Measurements from ENCODE around the gene CDH20. TPM values are rescaled to one million over a fixed set of nuclear protein-coding genes. Genes with fewer than 3 reads are reported as not detected.

CDH20 gene
- total RNA-seq, 1 experiment from 2014 or later: not detected

DNA sequence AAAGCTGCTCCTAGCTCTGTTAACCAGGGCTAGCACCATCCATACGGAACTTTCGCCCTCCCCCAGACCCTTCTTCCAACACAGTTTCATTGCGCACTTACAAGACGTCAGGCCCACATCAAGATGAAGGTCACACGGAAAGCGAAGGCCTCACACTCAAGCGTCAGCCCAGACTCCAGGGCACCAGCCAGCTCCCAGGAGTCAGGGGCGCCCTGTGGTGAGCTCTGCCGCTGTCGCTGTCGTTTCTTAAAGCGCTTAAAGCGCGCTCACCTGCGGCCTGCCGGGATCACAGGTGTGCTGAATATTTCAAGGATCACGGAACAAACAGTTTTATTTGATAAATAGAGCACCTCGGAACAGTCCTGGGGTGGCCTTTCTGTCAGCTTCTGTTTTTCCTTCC, 163.1 kb downstream of the CDH20 start:
- BruUV-seq (replicated peaks): no TSS peak
- H3K36me3 ChIP-seq (ENCODE audit: control insufficient read depth, insufficient read depth, low read length): no peaks in the 10 kb centered on the region
- ChIA-PET POLR2A (no interaction called here), CTCF (no interaction called here)
- H3K4me3 ChIP-seq (ENCODE audit: low read depth in 2 of 2, low read length in 2 of 2): no peak overlapping the region
- H3K9me3 ChIP-seq (ENCODE audit: control insufficient read depth, insufficient read depth, low read depth, low read length): no peaks in the 10 kb centered on the region
- DNase-seq (ENCODE audit: low read depth, low spot score) (no peak), ATAC-seq (no peak)
- no peak overlapping the region for H3K27ac ChIP-seq (ENCODE audit: low read length)
- H3K27me3 ChIP-seq (ENCODE audit: control insufficient read depth, insufficient read depth, low read length): no peaks in the 10 kb centered on the region
- TF ChIP-seq REST (IDR thresholded peaks at IDR 0.05; ENCODE audit: insufficient read depth in 1 of 2, low read depth in 2 of 2, low read length in 1 of 2) (no peak), POLR2AphosphoS5 (IDR thresholded peaks at IDR 0.05; ENCODE audit: low read depth, low read length) (no peak), TCF7L2 (IDR thresholded peaks at IDR 0.05; ENCODE audit: low read depth, low read length) (no peak), SIN3A (IDR thresholded peaks at IDR 0.05; ENCODE audit: borderline replicate concordance, insufficient read depth, low read depth, low read length) (no peak)
- TF ChIP-seq, protein P1, sequence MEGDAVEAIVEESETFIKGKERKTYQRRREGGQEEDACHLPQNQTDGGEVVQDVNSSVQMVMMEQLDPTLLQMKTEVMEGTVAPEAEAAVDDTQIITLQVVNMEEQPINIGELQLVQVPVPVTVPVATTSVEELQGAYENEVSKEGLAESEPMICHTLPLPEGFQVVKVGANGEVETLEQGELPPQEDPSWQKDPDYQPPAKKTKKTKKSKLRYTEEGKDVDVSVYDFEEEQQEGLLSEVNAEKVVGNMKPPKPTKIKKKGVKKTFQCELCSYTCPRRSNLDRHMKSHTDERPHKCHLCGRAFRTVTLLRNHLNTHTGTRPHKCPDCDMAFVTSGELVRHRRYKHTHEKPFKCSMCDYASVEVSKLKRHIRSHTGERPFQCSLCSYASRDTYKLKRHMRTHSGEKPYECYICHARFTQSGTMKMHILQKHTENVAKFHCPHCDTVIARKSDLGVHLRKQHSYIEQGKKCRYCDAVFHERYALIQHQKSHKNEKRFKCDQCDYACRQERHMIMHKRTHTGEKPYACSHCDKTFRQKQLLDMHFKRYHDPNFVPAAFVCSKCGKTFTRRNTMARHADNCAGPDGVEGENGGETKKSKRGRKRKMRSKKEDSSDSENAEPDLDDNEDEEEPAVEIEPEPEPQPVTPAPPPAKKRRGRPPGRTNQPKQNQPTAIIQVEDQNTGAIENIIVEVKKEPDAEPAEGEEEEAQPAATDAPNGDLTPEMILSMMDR (IDR thresholded peaks at IDR 0.05): no peak
- intact Hi-C loops (cut with micrococcal nuclease; ENCODE audit: unreplicated experiment) (no loop called here), in situ Hi-C loops (cut with HindIII; ENCODE audit: low pct_unique_long_range_greater_than_20kb, low sequenced_read_pairs) (no loop called here)
- H3K4me1 ChIP-seq (ENCODE audit: control insufficient read depth, insufficient read depth, low read length): no peaks in the 10 kb centered on the region

DNA sequence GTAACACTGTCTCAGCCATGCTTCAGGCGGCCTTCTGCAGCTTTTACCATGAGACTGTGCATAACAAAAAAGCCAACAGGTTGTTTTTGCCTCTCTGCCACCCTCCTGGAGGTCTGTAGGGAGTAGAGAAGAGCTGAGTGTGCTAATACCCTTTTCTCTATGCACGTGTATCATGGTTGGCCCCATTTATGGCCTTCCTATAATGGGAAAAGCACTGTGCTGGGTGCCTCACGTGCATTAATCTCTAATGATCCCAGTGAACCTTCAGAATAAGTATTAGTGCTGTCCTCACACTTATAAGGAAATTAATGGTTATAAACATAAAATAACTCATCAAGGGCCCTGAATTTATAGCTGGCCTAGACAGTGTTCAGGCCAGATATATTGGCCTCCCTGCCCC, 164.2 kb downstream of the CDH20 start:
- no TSS peak for BruUV-seq (replicated peaks)
- no peak for TF ChIP-seq SIN3A (IDR thresholded peaks at IDR 0.05; ENCODE audit: borderline replicate concordance, insufficient read depth, low read depth, low read length)
- no peak for TF ChIP-seq POLR2AphosphoS5 (IDR thresholded peaks at IDR 0.05; ENCODE audit: low read depth, low read length)
- no peak for TF ChIP-seq REST (IDR thresholded peaks at IDR 0.05; ENCODE audit: insufficient read depth in 1 of 2, low read depth in 2 of 2, low read length in 1 of 2)
- ATAC-seq (no peak), DNase-seq (ENCODE audit: low read depth, low spot score) (no peak)
- in situ Hi-C loops (cut with HindIII; ENCODE audit: low pct_unique_long_range_greater_than_20kb, low sequenced_read_pairs) (no loop called here), intact Hi-C loops (cut with micrococcal nuclease; ENCODE audit: unreplicated experiment) (no loop called here)
- no peak overlapping the region for H3K27ac ChIP-seq (ENCODE audit: low read length)
- no peaks in the 10 kb centered on the region for H3K9me3 ChIP-seq (ENCODE audit: control insufficient read depth, insufficient read depth, low read depth, low read length)
- ChIA-PET CTCF (no interaction called here), POLR2A (no interaction called here)
- H3K27me3 ChIP-seq (ENCODE audit: control insufficient read depth, insufficient read depth, low read length): no peaks in the 10 kb centered on the region
- no peak overlapping the region for H3K4me3 ChIP-seq (ENCODE audit: low read depth in 2 of 2, low read length in 2 of 2)
- H3K36me3 ChIP-seq (ENCODE audit: control insufficient read depth, insufficient read depth, low read length): no peaks in the 10 kb centered on the region
- no peaks in the 10 kb centered on the region for H3K4me1 ChIP-seq (ENCODE audit: control insufficient read depth, insufficient read depth, low read length)

Measured in Panc1 (cell line).